Panc1 (cell line): ENCODE measurements around the gene PPDPF. TPM values are rescaled to one million over a fixed set of nuclear protein-coding genes. Genes with fewer than 3 reads are reported as not detected.
A peak's percentile ranks its signal among the peaks of the same experiment; 100 is the strongest.

Source experiments
- ATAC-seq: fragments of 200-7000 bp; cut with Tn5 transposase; 2 replicates; pipeline ENCODE4 v1.9.1; 2020; ENCODE audit warnings: mild to moderate bottlenecking, moderate library complexity
- BruUV-seq: library from RNA; stranded (reverse); fragments of 400-500 nt; replicated peaks from 2 replicates; lab custom pipeline; 2021; lab: Mats Ljungman, UMichigan
- CTCF ChIA-PET: fragments of 300-600 bp; sonication (Branson Sonifier 250); formaldehyde crosslinking; loops from one replicate; lab custom pipeline; 2022; ENCODE audit warnings: antibody characterized with exemption; lab: Charles Lee
- POLR2A ChIA-PET: fragments of 300-600 bp; sonication (Branson Sonifier 250); formaldehyde crosslinking; loops from one replicate; lab custom pipeline; 2022; ENCODE audit warnings: antibody characterized with exemption; lab: Charles Lee
- DNase-seq: peaks from one replicate; pipeline ENCODE4 v3.0.0-alpha.2; 2010; ENCODE audit warnings: low read depth, low spot score
- H3K27ac ChIP-seq: 2 replicates; pipeline ENCODE4 v1.5.1; 2011; ENCODE audit warnings: mild to moderate bottlenecking, low read length, inconsistent platforms
- H3K27me3 ChIP-seq: fragments of 200-500 bp; sonication (Bioruptor generic); 2 replicates; pipeline ENCODE4 v1.6.0; 2014; ENCODE audit warnings: low read length, inconsistent platforms; ENCODE audit not compliant: control insufficient read depth, insufficient read depth
- H3K36me3 ChIP-seq: fragments of 200-500 bp; sonication (Bioruptor generic); 2 replicates; pipeline ENCODE4 v1.5.1; 2014; ENCODE audit warnings: inconsistent platforms, mild to moderate bottlenecking, low read length, moderate library complexity; ENCODE audit not compliant: control insufficient read depth, insufficient read depth
- H3K4me1 ChIP-seq: 2 replicates; pipeline ENCODE4 v1.5.1; 2011; ENCODE audit warnings: inconsistent platforms, mild to moderate bottlenecking, low read length, moderate library complexity; ENCODE audit not compliant: control insufficient read depth, insufficient read depth
- H3K4me3 ChIP-seq, 2 experiments: 2 replicates each; pipeline ENCODE4 v1.5.1; 2011 to 2012; ENCODE audit warnings: low read depth in 2 of 2, low read length in 2 of 2, mild to moderate bottlenecking in 2 of 2, inconsistent platforms in 1 of 2, moderate library complexity in 1 of 2
- H3K9me3 ChIP-seq: fragments of 200-500 bp; sonication (Bioruptor generic); 2 replicates; pipeline ENCODE4 v1.5.1; 2014; ENCODE audit warnings: low read depth, mild to moderate bottlenecking, inconsistent platforms, low read length, moderate library complexity; ENCODE audit not compliant: control insufficient read depth, insufficient read depth
- POLR2AphosphoS5 ChIP-seq: IDR thresholded peaks from 2 replicates; pipeline ENCODE4 v1.6.1; 2012; ENCODE audit warnings: mild to moderate bottlenecking, low read depth, low read length, moderate library complexity
- SIN3A ChIP-seq: IDR thresholded peaks from 2 replicates; pipeline ENCODE4 v1.6.1; 2012; ENCODE audit warnings: low read depth, mild to moderate bottlenecking, low read length, moderate library complexity, borderline replicate concordance; ENCODE audit not compliant: insufficient read depth
- TCF7L2 ChIP-seq: IDR thresholded peaks from 2 replicates; pipeline ENCODE4 v1.6.1; 2011; ENCODE audit warnings: mild to moderate bottlenecking, low read depth, low read length, inconsistent platforms
- in situ Hi-C: cut with HindIII; loops from 2 replicates; pipeline ENCODE4 v1.10.0; 2016; ENCODE audit warnings: low sequenced_read_pairs, low pct_unique_long_range_greater_than_20kb
- intact Hi-C: fragments of 100-400 bp; cut with micrococcal nuclease; formaldehyde crosslinking; loops from one replicate; pipeline ENCODE4 v1.10.0; 2022; ENCODE audit not compliant: unreplicated experiment
- total RNA-seq: library from RNA; stranded (reverse); gene quantifications from one replicate; pipeline ENCODE4 v1.2.1, GENCODE V29; 2021; ENCODE audit not compliant: unreplicated experiment
- TF ChIP-seq, protein P1 (sequence below): fragments of 450-650 bp; IDR thresholded peaks from 2 replicates; pipeline ENCODE4 v1.5.1; 2017; ENCODE audit warnings: mild to moderate bottlenecking
- TF ChIP-seq, protein P2 (sequence below), 2 experiments: IDR thresholded peaks; 2 replicates each; pipeline ENCODE4 v1.6.1; 2011 to 2012; ENCODE audit warnings: low read depth in 2 of 2, control low read depth in 1 of 2, low read length in 1 of 2, mild to moderate bottlenecking in 1 of 2, moderate library complexity in 1 of 2; ENCODE audit not compliant: insufficient read depth in 1 of 2

Gene PPDPF
- total RNA-seq, 1 experiment from 2014 or later, result 241 TPM

DNA sequence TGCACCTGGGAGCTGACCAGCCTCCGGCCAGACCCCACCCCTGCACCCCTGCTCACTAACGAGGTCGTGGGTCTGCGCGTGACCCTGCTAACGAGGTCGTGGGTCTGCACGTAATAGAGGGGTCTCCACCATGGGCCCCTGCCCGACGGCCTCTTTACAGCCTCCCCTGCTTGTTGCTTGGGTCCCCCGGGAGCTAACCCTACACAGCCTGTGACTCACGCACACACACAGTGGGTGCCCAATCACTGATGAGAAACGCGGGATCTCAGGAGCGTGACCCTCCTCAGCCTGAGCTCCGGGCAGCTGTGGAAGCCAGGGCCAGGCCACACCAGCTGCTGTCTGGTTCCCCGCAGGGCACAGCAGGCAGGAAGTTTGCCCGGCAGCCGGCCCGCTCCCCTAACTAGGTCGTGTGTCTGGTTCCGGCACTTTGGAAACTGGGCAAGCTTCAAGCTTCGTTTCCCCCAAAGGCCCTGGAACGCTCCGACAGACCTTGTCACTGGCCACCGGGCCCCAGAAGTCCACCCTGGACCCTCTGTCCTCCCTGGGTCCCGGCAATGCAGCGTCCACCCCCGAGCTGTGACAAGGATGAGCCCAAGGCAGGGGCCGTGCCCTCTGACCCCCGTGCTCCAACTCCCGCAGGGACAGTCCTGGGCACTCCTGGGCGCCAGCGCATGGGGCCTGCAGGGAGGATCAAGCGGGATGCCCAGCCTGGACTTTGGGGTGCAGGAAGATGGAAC, 15.8 kb downstream of the PPDPF start:
- in situ Hi-C loops (loop anchor here (10.0 kb wide), 1 partner anchor 58 kb away; no protein-coding TSS in a partner anchor), intact Hi-C loops (no loop called here)
- Histone ChIP-seq H3K4me1 (peaks cover 17% of the 10 kb centered on the region), H3K27me3 (no peaks in the 10 kb centered on the region), H3K4me3 (peak overlapping the region; percentile 46 to 70), H3K36me3 (no peaks in the 10 kb centered on the region), H3K27ac (peak overlapping the region; percentile 88), H3K9me3 (no peaks in the 10 kb centered on the region)
- no TSS peak for BruUV-seq
- CTCF ChIA-PET, result interaction anchor here (0.6 to 3.1 kb wide), 2 partner anchors 106 to 273 kb away, joined by 10 to 12 read pairs; no protein-coding TSS in a partner anchor
- TF ChIP-seq, protein P1, sequence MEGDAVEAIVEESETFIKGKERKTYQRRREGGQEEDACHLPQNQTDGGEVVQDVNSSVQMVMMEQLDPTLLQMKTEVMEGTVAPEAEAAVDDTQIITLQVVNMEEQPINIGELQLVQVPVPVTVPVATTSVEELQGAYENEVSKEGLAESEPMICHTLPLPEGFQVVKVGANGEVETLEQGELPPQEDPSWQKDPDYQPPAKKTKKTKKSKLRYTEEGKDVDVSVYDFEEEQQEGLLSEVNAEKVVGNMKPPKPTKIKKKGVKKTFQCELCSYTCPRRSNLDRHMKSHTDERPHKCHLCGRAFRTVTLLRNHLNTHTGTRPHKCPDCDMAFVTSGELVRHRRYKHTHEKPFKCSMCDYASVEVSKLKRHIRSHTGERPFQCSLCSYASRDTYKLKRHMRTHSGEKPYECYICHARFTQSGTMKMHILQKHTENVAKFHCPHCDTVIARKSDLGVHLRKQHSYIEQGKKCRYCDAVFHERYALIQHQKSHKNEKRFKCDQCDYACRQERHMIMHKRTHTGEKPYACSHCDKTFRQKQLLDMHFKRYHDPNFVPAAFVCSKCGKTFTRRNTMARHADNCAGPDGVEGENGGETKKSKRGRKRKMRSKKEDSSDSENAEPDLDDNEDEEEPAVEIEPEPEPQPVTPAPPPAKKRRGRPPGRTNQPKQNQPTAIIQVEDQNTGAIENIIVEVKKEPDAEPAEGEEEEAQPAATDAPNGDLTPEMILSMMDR, result no peak
- TF ChIP-seq TCF7L2 (no peak), POLR2AphosphoS5 (no peak), SIN3A (no peak)
- TF ChIP-seq, protein P2, sequence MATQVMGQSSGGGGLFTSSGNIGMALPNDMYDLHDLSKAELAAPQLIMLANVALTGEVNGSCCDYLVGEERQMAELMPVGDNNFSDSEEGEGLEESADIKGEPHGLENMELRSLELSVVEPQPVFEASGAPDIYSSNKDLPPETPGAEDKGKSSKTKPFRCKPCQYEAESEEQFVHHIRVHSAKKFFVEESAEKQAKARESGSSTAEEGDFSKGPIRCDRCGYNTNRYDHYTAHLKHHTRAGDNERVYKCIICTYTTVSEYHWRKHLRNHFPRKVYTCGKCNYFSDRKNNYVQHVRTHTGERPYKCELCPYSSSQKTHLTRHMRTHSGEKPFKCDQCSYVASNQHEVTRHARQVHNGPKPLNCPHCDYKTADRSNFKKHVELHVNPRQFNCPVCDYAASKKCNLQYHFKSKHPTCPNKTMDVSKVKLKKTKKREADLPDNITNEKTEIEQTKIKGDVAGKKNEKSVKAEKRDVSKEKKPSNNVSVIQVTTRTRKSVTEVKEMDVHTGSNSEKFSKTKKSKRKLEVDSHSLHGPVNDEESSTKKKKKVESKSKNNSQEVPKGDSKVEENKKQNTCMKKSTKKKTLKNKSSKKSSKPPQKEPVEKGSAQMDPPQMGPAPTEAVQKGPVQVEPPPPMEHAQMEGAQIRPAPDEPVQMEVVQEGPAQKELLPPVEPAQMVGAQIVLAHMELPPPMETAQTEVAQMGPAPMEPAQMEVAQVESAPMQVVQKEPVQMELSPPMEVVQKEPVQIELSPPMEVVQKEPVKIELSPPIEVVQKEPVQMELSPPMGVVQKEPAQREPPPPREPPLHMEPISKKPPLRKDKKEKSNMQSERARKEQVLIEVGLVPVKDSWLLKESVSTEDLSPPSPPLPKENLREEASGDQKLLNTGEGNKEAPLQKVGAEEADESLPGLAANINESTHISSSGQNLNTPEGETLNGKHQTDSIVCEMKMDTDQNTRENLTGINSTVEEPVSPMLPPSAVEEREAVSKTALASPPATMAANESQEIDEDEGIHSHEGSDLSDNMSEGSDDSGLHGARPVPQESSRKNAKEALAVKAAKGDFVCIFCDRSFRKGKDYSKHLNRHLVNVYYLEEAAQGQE (IDR thresholded peaks at IDR 0.05; ENCODE audit: insufficient read depth in 1 of 2, low read depth in 2 of 2, low read length in 1 of 2), result no peak
- DNase-seq, result no peak
- peak; percentile 6; the same call in 1 of the 2 replicates for ATAC-seq
- POLR2A ChIA-PET, result no interaction called here

DNA sequence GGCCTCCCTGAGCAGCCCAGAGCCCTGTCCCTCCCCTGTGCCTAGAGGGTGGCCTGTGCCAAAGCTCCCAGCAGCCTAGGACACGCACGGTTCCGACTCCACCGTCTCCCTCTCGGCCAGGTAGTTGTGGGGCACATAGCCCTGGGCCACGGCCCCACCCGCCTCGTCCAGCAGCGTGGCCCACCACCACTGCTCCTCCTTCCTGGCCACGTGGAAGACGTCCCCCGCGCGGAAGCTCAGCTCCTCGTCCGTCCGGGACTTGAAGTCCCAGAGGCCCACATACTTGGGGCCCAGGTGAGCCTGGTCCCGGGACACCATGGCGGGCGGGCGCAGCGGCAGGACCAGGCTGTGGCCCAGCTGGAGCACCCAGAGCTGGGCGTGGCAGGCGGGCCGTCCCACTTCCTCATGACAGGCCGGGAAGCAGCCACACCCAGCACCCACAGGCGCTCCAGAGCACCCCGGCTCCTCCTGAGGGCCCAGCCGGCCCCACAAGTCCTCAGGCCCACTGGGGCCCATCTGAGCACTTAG, 16.5 kb downstream of the PPDPF start, which contains the start of gene PTK6:
PTK6 (minus strand) TSS at position 380 of the 528 bp plus-strand sequence; CDS start at position 318, 62 bp downstream.
- ATAC-seq (peak; percentile 63), DNase-seq (no peak)
- BruUV-seq, result TSS peak; percentile 80
- Histone ChIP-seq H3K36me3 (no peaks in the 10 kb centered on the region), H3K27ac (peak within 1 kb of the TSS; percentile 88), H3K9me3 (no peaks in the 10 kb centered on the region), H3K27me3 (no peaks in the 10 kb centered on the region), H3K4me1 (peaks cover 17% of the 10 kb centered on the region), H3K4me3 (peak within 1 kb of the TSS; percentile 46 to 70)
- ChIA-PET POLR2A (interaction anchor here (1.4 kb wide), 1 partner anchor 16 kb away, joined by 5 read pairs; the partner anchor contains the start of gene PPDPF), CTCF (interaction anchor here (0.5 to 3.1 kb wide), 8 partner anchors 16 to 420 kb away, joined by 3 to 12 read pairs (median 4); partner anchors contain the start of genes PPDPF and UCKL1)
- TF ChIP-seq, protein P2 (IDR thresholded peaks at IDR 0.05; ENCODE audit: insufficient read depth in 1 of 2, low read depth in 2 of 2, low read length in 1 of 2), result no peak
- TF ChIP-seq, protein P1, result no peak
- TF ChIP-seq TCF7L2 (no peak), SIN3A (no peak), POLR2AphosphoS5 (no peak)
- in situ Hi-C loops (loop anchor here (10.0 kb wide), 1 partner anchor 58 kb away; no protein-coding TSS in a partner anchor), intact Hi-C loops (no loop called here)
